B cell (primary cell): ENCODE measurements around the gene PIAS4. TPM values are rescaled to one million over a fixed set of nuclear protein-coding genes. Genes with fewer than 3 reads are reported as not detected.

Experiments
- ATAC-seq: fragments of 200-7000 bp; cut with Tn5 transposase; one replicate; pipeline ENCODE4 v1.10.0; 2021; ENCODE audit warnings: low read depth, mild to moderate bottlenecking, moderate number of reproducible peaks, moderate library complexity
- CTCF ChIA-PET: fragments of 350-600 bp; sonication (Branson Sonifier 250); formaldehyde crosslinking; loops from one replicate; lab custom pipeline; 2021; ENCODE audit warnings: antibody characterized with exemption, inconsistent platforms; lab: Charles Lee
- POLR2A ChIA-PET: fragments of 350-600 bp; sonication (Branson Sonifier 250); formaldehyde crosslinking; loops from one replicate; lab custom pipeline; 2021; ENCODE audit warnings: antibody characterized with exemption; lab: Charles Lee
- DNase-seq: peaks from one replicate; pipeline ENCODE4 v3.0.0; 2013
- H2AFZ ChIP-seq: 2 replicates; pipeline ENCODE4 v1.6.1; 2012; ENCODE audit warnings: mild to moderate bottlenecking, low read depth, low read length; ENCODE audit not compliant: insufficient read depth, poor library complexity, severe bottlenecking
- H3K27ac ChIP-seq, 2 donors: 1 replicate in 1 of 2; 2 replicates in 1 of 2; pipeline ENCODE4 v1.5.1; 2012 to 2013; ENCODE audit warnings: low read length in 2 of 2, mild to moderate bottlenecking in 2 of 2, moderate library complexity in 1 of 2
- H3K27me3 ChIP-seq, 4 experiments: fragments of 200-600 bp in 1 of 4; sonication (generic) in 1 of 4; replicated peaks in 1 of 4; 1 replicate in 2 of 4; 2 replicates in 2 of 4; pipeline versions ENCODE4 v1.6.1 to v1.7.0; 2013 to 2016; ENCODE audit warnings: low read length in 3 of 4, mild to moderate bottlenecking in 2 of 4, mixed read lengths in 1 of 4, moderate library complexity in 1 of 4; ENCODE audit not compliant: insufficient read depth in 4 of 4, control insufficient read depth in 3 of 4; ENCODE audit errors: control extremely low read depth in 1 of 4
- H3K36me3 ChIP-seq, 2 experiments: replicated peaks in 1 of 2; 1 replicate in 1 of 2; 2 replicates in 1 of 2; pipeline versions ENCODE4 v1.6.1 to v1.7.1; 2013; ENCODE audit warnings: low read length in 1 of 2; ENCODE audit not compliant: insufficient read depth in 2 of 2, control insufficient read depth in 1 of 2; ENCODE audit errors: control extremely low read depth in 1 of 2, extremely low read depth in 1 of 2
- H3K4me1 ChIP-seq, 2 donors: fragments of 200-600 bp in 1 of 2; sonication (generic) in 1 of 2; 1 replicate in 1 of 2; 2 replicates in 1 of 2; pipeline versions ENCODE4 v1.5.1 to v1.6.1; 2013 to 2017; ENCODE audit warnings: low read length in 2 of 2; ENCODE audit not compliant: control insufficient read depth in 2 of 2, insufficient read depth in 2 of 2
- H3K4me2 ChIP-seq: replicated peaks from 2 replicates; pipeline ENCODE3; 2012; ENCODE audit warnings: mild to moderate bottlenecking, low read depth, low read length; ENCODE audit not compliant: poor library complexity, severe bottlenecking
- H3K4me3 ChIP-seq, 5 experiments: fragments of 200-600 bp in 1 of 5; sonication (generic) in 1 of 5; 1 replicate in 3 of 5; 2 replicates in 2 of 5; pipeline versions ENCODE4 v1.5.1 to v1.7.0; 2011 to 2016; ENCODE audit warnings: low read length in 4 of 5, mild to moderate bottlenecking in 4 of 5, low read depth in 2 of 5, control low read depth in 1 of 5, moderate library complexity in 1 of 5; ENCODE audit not compliant: insufficient read depth in 1 of 5; ENCODE audit errors: control extremely low read depth in 1 of 5, extremely low read depth in 1 of 5
- H3K79me2 ChIP-seq: fragments of 200-600 bp; sonication (generic); one replicate; pipeline ENCODE4 v1.6.0; 2016; ENCODE audit warnings: low read length; ENCODE audit not compliant: control insufficient read depth, insufficient read depth
- H3K9ac ChIP-seq: fragments of 200-600 bp; sonication (generic); 2 replicates; pipeline ENCODE4 v1.6.1; 2017; ENCODE audit warnings: mild to moderate bottlenecking, low read length, moderate library complexity
- H3K9me3 ChIP-seq, 3 donors: one replicate each; pipeline versions ENCODE4 v1.6.1 to v1.7.1; 2013; ENCODE audit warnings: low read length in 2 of 3; ENCODE audit not compliant: control insufficient read depth in 2 of 3, insufficient read depth in 1 of 3; ENCODE audit errors: control extremely low read depth in 1 of 3
- H4K20me1 ChIP-seq: 2 replicates; pipeline ENCODE4 v1.6.0; 2012; ENCODE audit warnings: mild to moderate bottlenecking, low read length; ENCODE audit not compliant: insufficient read depth, control insufficient read depth, poor library complexity, severe bottlenecking
- H3K27ac Mint-ChIP-seq: one replicate; pipeline ENCODE4 v1.8.0; 2021; ENCODE audit warnings: mixed read lengths
- H3K27me3 Mint-ChIP-seq: one replicate; pipeline ENCODE4 v1.8.0; 2021; ENCODE audit warnings: mixed read lengths
- H3K4me1 Mint-ChIP-seq: one replicate; pipeline ENCODE4 v1.8.0; 2021; ENCODE audit warnings: mixed read lengths
- H3K4me3 Mint-ChIP-seq: one replicate; pipeline ENCODE4 v1.8.0; 2021; ENCODE audit warnings: mixed read lengths
- H3K9me3 Mint-ChIP-seq: one replicate; pipeline ENCODE4 v1.8.0; 2022; ENCODE audit warnings: mixed read lengths; ENCODE audit not compliant: insufficient read depth
- CTCF ChIP-seq: fragments of 200-600 bp; IDR thresholded peaks from one replicate; pipeline ENCODE4 v1.8.0; 2022; ENCODE audit warnings: antibody characterized with exemption, mild to moderate bottlenecking
- EZH2 ChIP-seq: IDR thresholded peaks from 2 replicates; pipeline ENCODE4 v1.6.1; 2012; ENCODE audit warnings: borderline replicate concordance, low read depth, mild to moderate bottlenecking, moderate library complexity, low read length; ENCODE audit not compliant: insufficient read depth, poor library complexity, severe bottlenecking
- WGBS: methylation state at CpG from one replicate; pipeline ENCODE4 v1.1.5; 2013; ENCODE audit warnings: missing lambda C conversion rate; ENCODE audit not compliant: insufficient coverage; 5-methylcytosine and 5-hydroxymethylcytosine counted together
- intact Hi-C: fragments of 100-400 bp; cut with micrococcal nuclease; formaldehyde crosslinking; loops from one replicate; pipeline ENCODE4 v1.10.0; 2022
- polyA plus RNA-seq: library from polyadenylated mRNA; depleted of rRNA; stranded (reverse); fragments of >200 nt; gene quantifications from 2 replicates; pipeline ENCODE4 v1.2.3, GENCODE V29; 2012
- total RNA-seq, 2 donors: library from RNA; stranded (reverse); fragments of 120-200 nt in 1 of 2; gene quantifications; 1 replicate in 1 of 2; 2 replicates in 1 of 2; pipeline versions ENCODE4 v1.2.3 to v1.2.4, GENCODE V29; 2013 to 2022

The PIAS4 gene
- total and polyA plus RNA-seq, 2 donors (not counting 1 experiment from before 2014, with no cell fraction given) = 13.7 to 56.8 TPM

GRCh38 chr19:3964256-3965194 is 43.0 kb upstream of the PIAS4 start:
- H3K9me3 ChIP-seq = no peaks in the 10 kb centered on the region
- H3K27ac ChIP-seq = no peak overlapping the region
- Mint-ChIP-seq H3K4me3 (no peak overlapping the region), H3K27ac (no peak overlapping the region), H3K4me1 (peaks cover 7% of the 10 kb centered on the region), H3K9me3 (no peaks in the 10 kb centered on the region), H3K27me3 (no peaks in the 10 kb centered on the region)
- no peaks in the 10 kb centered on the region for H3K27me3 ChIP-seq
- DNase-seq (no peak), ATAC-seq (no peak)
- POLR2A ChIA-PET = no interaction called here
- peaks cover 2 to 52% of the 10 kb centered on the region in 2 experiments for H3K36me3 ChIP-seq
- H3K79me2 ChIP-seq = peaks cover 28% of the 10 kb centered on the region
- peaks cover 36% of the 10 kb centered on the region for H4K20me1 ChIP-seq
- peaks cover 1 to 3% of the 10 kb centered on the region in 2 donors for H3K4me1 ChIP-seq
- TF ChIP-seq CTCF = no peak
- TF ChIP-seq EZH2 = no peak
- over 99% methylated on average over 41 of the region's 60 CpGs for WGBS
- no peak overlapping the region for H3K9ac ChIP-seq
- intact Hi-C loops = no loop called here
- H3K4me2 ChIP-seq = no peak overlapping the region
- no peak overlapping the region for H3K4me3 ChIP-seq
- no peak overlapping the region for H2AFZ ChIP-seq
- CTCF ChIA-PET = no interaction called here
